GM19193 (cell line): ENCODE data around the gene RAC2.
A peak's percentile ranks its signal among the peaks of the same experiment; 100 is the strongest.

Experiments used
- POLR2A ChIP-seq: IDR thresholded peaks from 4 replicates; pipeline ENCODE4 v1.6.1; 2011; ENCODE audit not compliant: insufficient read depth, insufficient read length; ENCODE audit errors: extremely low read depth

RAC2 gene

GRCh38 chr22:37225481-37225880 is 18.6 kb downstream of the RAC2 start:
- no peak for TF ChIP-seq POLR2A

GRCh38 chr22:37224757-37225420 is 19.2 kb downstream of the RAC2 start:
- no peak for TF ChIP-seq POLR2A

GRCh38 chr22:37223965-37224551 is 20.0 kb downstream of the RAC2 start:
- peak; percentile 26 for TF ChIP-seq POLR2A

- no peak for TF ChIP-seq POLR2A
These were observed 21.6 kb downstream of the RAC2 start for GRCh38 chr22:37222440-37222971.

GRCh38 chr22:37221424-37222333 is 22.4 kb downstream of the RAC2 start:
- no peak for TF ChIP-seq POLR2A

- peak; percentile 34 for TF ChIP-seq POLR2A
These were observed 23.5 kb downstream of the RAC2 start for GRCh38 chr22:37220543-37220981.

- TF ChIP-seq POLR2A = peak; percentile 21
These were observed 24.5 kb downstream of the RAC2 start for GRCh38 chr22:37219533-37219932.

- peak; percentile 59 for TF ChIP-seq POLR2A
These were observed 25.2 kb downstream of the RAC2 start for GRCh38 chr22:37218771-37219411.

- no peak for TF ChIP-seq POLR2A
These were observed 25.7 kb downstream of the RAC2 start for GRCh38 chr22:37218399-37218770.

GRCh38 chr22:37215890-37216289 is 28.2 kb downstream of the RAC2 start:
- TF ChIP-seq POLR2A = no peak

GRCh38 chr22:37214731-37215030 is 29.4 kb downstream of the RAC2 start:
- TF ChIP-seq POLR2A = no peak

GRCh38 chr22:37213941-37214730 is 29.9 kb downstream of the RAC2 start:
- no peak for TF ChIP-seq POLR2A

- TF ChIP-seq POLR2A = no peak
These were observed 30.7 kb downstream of the RAC2 start for GRCh38 chr22:37213218-37213855.
